CD14-positive monocyte (primary cell): Measurements from ENCODE around the gene STX8. TPM values are rescaled to one million over a fixed set of nuclear protein-coding genes. Genes with fewer than 3 reads are reported as not detected.

Source experiments
- DNase-seq, 3 donors: peaks; one replicate each; pipeline ENCODE4 v3.0.0-alpha.2; 2011 to 2022
- H2AFZ ChIP-seq: 2 replicates; pipeline ENCODE4 v1.6.0; 2012; ENCODE audit warnings: mild to moderate bottlenecking, low read depth, low read length, inconsistent platforms; ENCODE audit not compliant: insufficient read depth, poor library complexity, severe bottlenecking
- H3K27ac ChIP-seq, 2 donors: 1 replicate in 1 of 2; 2 replicates in 1 of 2; pipeline ENCODE4 v1.5.1; 2012 to 2013; ENCODE audit warnings: low read length in 2 of 2, control low read depth in 1 of 2, inconsistent platforms in 1 of 2, low read depth in 1 of 2, mild to moderate bottlenecking in 1 of 2
- H3K27me3 ChIP-seq, 2 donors: one replicate each; pipeline versions ENCODE4 v1.6.0 to v1.6.1; 2011 to 2013; ENCODE audit warnings: low read length in 2 of 2; ENCODE audit not compliant: control insufficient read depth in 2 of 2, insufficient read depth in 2 of 2
- H3K36me3 ChIP-seq, 2 donors: replicated peaks in 1 of 2; 1 replicate in 1 of 2; 2 replicates in 1 of 2; pipeline versions ENCODE4 v1.5.1 to v1.6.1; 2012 to 2013; ENCODE audit warnings: low read length in 2 of 2, control low read depth in 1 of 2, inconsistent platforms in 1 of 2, mild to moderate bottlenecking in 1 of 2; ENCODE audit not compliant: insufficient read depth in 2 of 2, control insufficient read depth in 1 of 2
- H3K4me1 ChIP-seq, 2 donors: 1 replicate in 1 of 2; 2 replicates in 1 of 2; pipeline versions ENCODE4 v1.5.1 to v1.6.1; 2012 to 2013; ENCODE audit warnings: low read length in 2 of 2, control low read depth in 1 of 2, inconsistent platforms in 1 of 2, mild to moderate bottlenecking in 1 of 2, moderate library complexity in 1 of 2; ENCODE audit not compliant: insufficient read depth in 2 of 2, control insufficient read depth in 1 of 2
- H3K4me2 ChIP-seq: replicated peaks from 2 replicates; pipeline ENCODE3; 2012; ENCODE audit warnings: low read length, moderate library complexity, mild to moderate bottlenecking; ENCODE audit not compliant: poor library complexity, severe bottlenecking; ENCODE audit errors: extremely low read depth
- H3K4me3 ChIP-seq, 3 experiments: fragments of 200-600 bp in 1 of 3; sonication (generic) in 1 of 3; replicated peaks in 1 of 3; 1 replicate in 2 of 3; 2 replicates in 1 of 3; pipeline ENCODE4 v1.5.1; 2011 to 2013; ENCODE audit warnings: low read length in 3 of 3, mild to moderate bottlenecking in 3 of 3, control low read depth in 2 of 3, low read depth in 2 of 3, inconsistent platforms in 1 of 3, moderate library complexity in 1 of 3
- H3K79me2 ChIP-seq: 2 replicates; pipeline ENCODE4 v1.6.0; 2012; ENCODE audit warnings: mild to moderate bottlenecking, control low read depth, inconsistent platforms, low read length, moderate library complexity; ENCODE audit not compliant: insufficient read depth
- H3K9ac ChIP-seq: 2 replicates; pipeline ENCODE4 v1.6.0; 2017; ENCODE audit warnings: low read length, mild to moderate bottlenecking; ENCODE audit not compliant: insufficient read depth, poor library complexity, severe bottlenecking
- H3K9me3 ChIP-seq, 2 donors: replicated peaks in 1 of 2; 1 replicate in 1 of 2; 2 replicates in 1 of 2; pipeline versions ENCODE4 v1.5.1 to v1.6.1; 2012 to 2013; ENCODE audit warnings: low read length in 2 of 2, control low read depth in 1 of 2; ENCODE audit not compliant: control insufficient read depth in 1 of 2, insufficient read depth in 1 of 2
- H4K20me1 ChIP-seq: 2 replicates; pipeline ENCODE4 v1.6.0; 2012; ENCODE audit warnings: mild to moderate bottlenecking, low read length, control low read depth, moderate library complexity; ENCODE audit not compliant: insufficient read depth
- H3K27ac Mint-ChIP-seq, 7 donors: one replicate each; pipeline ENCODE4 v1.8.0; 2020; ENCODE audit warnings: mild to moderate bottlenecking in 7 of 7, mixed read lengths in 7 of 7, moderate library complexity in 6 of 7, inconsistent platforms in 2 of 7
- H3K27me3 Mint-ChIP-seq, 3 donors: one replicate each; pipeline ENCODE4 v1.8.0; 2021 to 2022; ENCODE audit warnings: low read depth in 3 of 3, mild to moderate bottlenecking in 3 of 3, mixed read lengths in 3 of 3, moderate library complexity in 3 of 3, inconsistent platforms in 1 of 3
- H3K36me3 Mint-ChIP-seq, 2 donors: one replicate each; pipeline ENCODE4 v1.8.0; 2020; ENCODE audit warnings: mixed read lengths in 2 of 2, inconsistent platforms in 1 of 2, mild to moderate bottlenecking in 1 of 2
- H3K4me1 Mint-ChIP-seq: one replicate; pipeline ENCODE4 v1.8.0; 2020; ENCODE audit warnings: mild to moderate bottlenecking, mixed read lengths
- H3K4me3 Mint-ChIP-seq, 2 donors: one replicate each; pipeline ENCODE4 v1.8.0; 2020; ENCODE audit warnings: mild to moderate bottlenecking in 2 of 2, mixed read lengths in 2 of 2, moderate library complexity in 1 of 2
- H3K9me3 Mint-ChIP-seq, 7 donors: one replicate each; pipeline ENCODE4 v1.8.0; 2020 to 2022; ENCODE audit warnings: mixed read lengths in 7 of 7, mild to moderate bottlenecking in 6 of 7, moderate library complexity in 6 of 7, inconsistent platforms in 2 of 7
- CTCF ChIP-seq: fragments of 200-600 bp; IDR thresholded peaks from one replicate; pipeline ENCODE4 v1.8.0; 2022; ENCODE audit warnings: antibody characterized with exemption, mild to moderate bottlenecking
- WGBS: methylation state at CpG from one replicate; pipeline ENCODE4 v1.1.5; 2013; ENCODE audit warnings: missing lambda C conversion rate; ENCODE audit not compliant: insufficient coverage; 5-methylcytosine and 5-hydroxymethylcytosine counted together
- intact Hi-C, 2 donors: fragments of 100-400 bp; cut with micrococcal nuclease; formaldehyde crosslinking; loops; one replicate each; pipeline versions ENCODE4 v1.15.0 to v1.15.1; 2023
- polyA plus RNA-seq, 3 donors: library from polyadenylated mRNA; depleted of rRNA in 1 of 3; unstranded in 2 of 3; stranded (reverse) in 1 of 3; fragments of 300-500 nt in 2 of 3; fragments of >200 nt in 1 of 3; fragmentation: Illumina TruSeq in 2 of 3; gene quantifications; 1 replicate in 2 of 3; 2 replicates in 1 of 3; pipeline ENCODE4 v1.2.3, GENCODE V29; 2012 to 2021

STX8 gene
- polyA plus RNA-seq, 3 donors, result 44.4 to 170 (median 142) TPM

GRCh38 chr17:9553596-9553995 is 22.0 kb downstream of the STX8 start:
- 94% methylated on average over 2 of the region's 4 CpGs for WGBS
- H3K9ac ChIP-seq, result no peak overlapping the region
- no peak overlapping the region for H3K27ac ChIP-seq
- no peaks in the 10 kb centered on the region for H3K9me3 ChIP-seq
- H3K4me1 Mint-ChIP-seq, result peaks cover 2% of the 10 kb centered on the region
- H3K36me3 ChIP-seq, result peaks cover 9 to 52% of the 10 kb centered on the region in 2 donors
- no peak overlapping the region for H3K4me2 ChIP-seq
- no peaks in the 10 kb centered on the region for H3K27me3 Mint-ChIP-seq
- no peak overlapping the region for H3K27ac Mint-ChIP-seq
- no peak overlapping the region for H3K4me3 ChIP-seq
- no peak overlapping the region for H3K4me3 Mint-ChIP-seq
- H3K79me2 ChIP-seq, result no peaks in the 10 kb centered on the region
- intact Hi-C loops, result no loop called here
- H3K4me1 ChIP-seq, result no peaks in the 10 kb centered on the region
- DNase-seq, result no peak
- no peak for TF ChIP-seq CTCF
- H3K36me3 Mint-ChIP-seq, result peaks cover 43 to 65% of the 10 kb centered on the region in 2 donors
- no peak overlapping the region for H2AFZ ChIP-seq
- H3K27me3 ChIP-seq, result no peaks in the 10 kb centered on the region
- H4K20me1 ChIP-seq, result peaks cover 8% of the 10 kb centered on the region
- H3K9me3 Mint-ChIP-seq, result no peaks in the 10 kb centered on the region

GRCh38 chr17:9553181-9553580 is 22.4 kb downstream of the STX8 start:
- no peak for TF ChIP-seq CTCF
- DNase-seq, result no peak
- WGBS, result 100% methylated on average over 2 of the region's 2 CpGs
- peaks cover 42 to 61% of the 10 kb centered on the region in 2 donors for H3K36me3 Mint-ChIP-seq
- no peak overlapping the region for H3K4me2 ChIP-seq
- H3K79me2 ChIP-seq, result no peaks in the 10 kb centered on the region
- no peaks in the 10 kb centered on the region for H3K4me1 ChIP-seq
- H3K9me3 ChIP-seq, result no peaks in the 10 kb centered on the region
- H3K4me1 Mint-ChIP-seq, result peaks cover 2% of the 10 kb centered on the region
- intact Hi-C loops, result no loop called here
- H3K27ac ChIP-seq, result no peak overlapping the region
- H3K27ac Mint-ChIP-seq, result no peak overlapping the region
- H4K20me1 ChIP-seq, result peaks cover 8% of the 10 kb centered on the region
- no peaks in the 10 kb centered on the region for H3K27me3 ChIP-seq
- H3K9me3 Mint-ChIP-seq, result no peaks in the 10 kb centered on the region
- no peak overlapping the region for H2AFZ ChIP-seq
- H3K27me3 Mint-ChIP-seq, result no peaks in the 10 kb centered on the region
- H3K4me3 ChIP-seq, result no peak overlapping the region
- H3K4me3 Mint-ChIP-seq, result no peak overlapping the region
- peaks cover 9 to 51% of the 10 kb centered on the region in 2 donors for H3K36me3 ChIP-seq
- no peak overlapping the region for H3K9ac ChIP-seq
